ENCODE measurements around the gene TSTD1.

- TF ChIP-seq FOXK2 (IDR thresholded peaks at IDR 0.05) (no peak), ASH2L (IDR thresholded peaks at IDR 0.05; ENCODE audit: borderline replicate concordance, low read depth) (no peak), ATF2 (IDR thresholded peaks at IDR 0.05; ENCODE audit: low read length) (peak; percentile 75; the same call in 1 of the 2 replicates), MTA2 (IDR thresholded peaks at IDR 0.05; ENCODE audit: low read depth) (peak; percentile 49), CREB1 (IDR thresholded peaks at IDR 0.05; ENCODE audit: low read depth) (peak; percentile 87), POLR2AphosphoS2 (IDR thresholded peaks at IDR 0.05; ENCODE audit: low read depth, low read length) (0 out of 2 replicates have a peak, but pooled peaks have one; percentile 40)
Observed at GRCh38 chr1:161069731-161070270, 31.0 kb upstream of the TSTD1 start, which contains the start of gene ARHGAP30.
